ENCODE measurements around the gene WDR93. TPM values are rescaled to one million over a fixed set of nuclear protein-coding genes. Genes with fewer than 3 reads are reported as not detected.

WDR93 gene
- not detected in 2 replicates for total RNA-seq (2014; rRNA removed; shearing (Covaris generic))

GRCh38 chr15:89690276-89691218 lies at the start of gene WDR93, which contains the start of gene PEX11A:
WDR93 (plus strand) TSS chr15:89690811; CDS start chr15:89701747, 10,936 bp downstream.
PEX11A (minus strand) TSS chr15:89690754; CDS start chr15:89690632, 122 bp downstream.
- Histone ChIP-seq H3K27ac (no peak within 1 kb of the TSS), H3K4me3 (peak within 1 kb of the TSS; percentile 65), H3K27me3 (0 out of 2 replicates have a peak, but pooled peaks cover 5% of the 10 kb centered on the region), H3K9me3 (replicated peaks) (no peaks in the 10 kb centered on the region), H3K4me1 (no peaks in the 10 kb centered on the region), H3K36me3 (no peaks in the 10 kb centered on the region)
- DNase-seq = peak; percentile 60 to 68

- Histone ChIP-seq H3K4me1 (no peaks in the 10 kb centered on the region), H3K4me3 (no peak overlapping the region), H3K9me3 (replicated peaks) (no peaks in the 10 kb centered on the region), H3K36me3 (peaks cover 10% of the 10 kb centered on the region), H3K27ac (no peak overlapping the region), H3K27me3 (no peaks in the 10 kb centered on the region)
- no peak for DNase-seq
These were observed 49.6 kb upstream of the WDR93 start for GRCh38 chr15:89641053-89641452.

- DNase-seq = peak; percentile 55 to 56
- H3K36me3 ChIP-seq = peaks cover 10% of the 10 kb centered on the region
- no peaks in the 10 kb centered on the region for H3K9me3 ChIP-seq (replicated peaks)
- H3K4me3 ChIP-seq = no peak overlapping the region
- H3K27ac ChIP-seq = no peak overlapping the region
- H3K27me3 ChIP-seq = no peaks in the 10 kb centered on the region
- H3K4me1 ChIP-seq = no peaks in the 10 kb centered on the region
These were observed 48.5 kb upstream of the WDR93 start for GRCh38 chr15:89642106-89642505.

- peaks cover 12% of the 10 kb centered on the region for H3K36me3 ChIP-seq
- H3K9me3 ChIP-seq (replicated peaks) = no peaks in the 10 kb centered on the region
- H3K4me3 ChIP-seq = no peak overlapping the region
- no peak overlapping the region for H3K27ac ChIP-seq
- H3K27me3 ChIP-seq = no peaks in the 10 kb centered on the region
- no peaks in the 10 kb centered on the region for H3K4me1 ChIP-seq
- no peak for DNase-seq
These were observed 44.9 kb upstream of the WDR93 start for GRCh38 chr15:89645680-89646079.

GRCh38 chr15:89646416-89647141 lies 44.0 kb upstream of the WDR93 start:
- H3K9me3 ChIP-seq (replicated peaks) = no peaks in the 10 kb centered on the region
- no peak overlapping the region for H3K27ac ChIP-seq
- H3K4me1 ChIP-seq = no peaks in the 10 kb centered on the region
- DNase-seq = no peak
- no peak overlapping the region for H3K4me3 ChIP-seq
- H3K27me3 ChIP-seq = no peaks in the 10 kb centered on the region
- H3K36me3 ChIP-seq = peaks cover 5% of the 10 kb centered on the region; the same call in 1 of the 2 replicates

- H3K36me3 ChIP-seq = peaks cover 5% of the 10 kb centered on the region; the same call in 1 of the 2 replicates
- DNase-seq = no peak
These were observed 43.3 kb upstream of the WDR93 start for GRCh38 chr15:89647191-89647851.

GRCh38 chr15:89648106-89649012 lies 42.3 kb upstream of the WDR93 start:
- Histone ChIP-seq H3K36me3 (peaks cover 5% of the 10 kb centered on the region; the same call in 1 of the 2 replicates), H3K27me3 (no peaks in the 10 kb centered on the region), H3K27ac (no peak overlapping the region), H3K9me3 (replicated peaks) (no peaks in the 10 kb centered on the region), H3K4me1 (no peaks in the 10 kb centered on the region), H3K4me3 (no peak overlapping the region)
- DNase-seq = no peak

More at GRCh38 chr15:89647191-89647851, 43.3 kb upstream of the WDR93 start:
- Histone ChIP-seq H3K27me3 (no peaks in the 10 kb centered on the region), H3K4me3 (no peak overlapping the region), H3K4me1 (no peaks in the 10 kb centered on the region), H3K9me3 (replicated peaks) (no peaks in the 10 kb centered on the region), H3K27ac (no peak overlapping the region)

- Histone ChIP-seq H3K9me3 (replicated peaks) (no peaks in the 10 kb centered on the region), H3K27ac (no peak overlapping the region), H3K27me3 (no peaks in the 10 kb centered on the region), H3K4me3 (no peak overlapping the region), H3K4me1 (no peaks in the 10 kb centered on the region), H3K36me3 (peaks cover 5% of the 10 kb centered on the region; the same call in 1 of the 2 replicates)
- DNase-seq = no peak
These were observed 41.5 kb upstream of the WDR93 start for GRCh38 chr15:89649013-89649625.

- DNase-seq = no peak
- Histone ChIP-seq H3K9me3 (replicated peaks) (no peaks in the 10 kb centered on the region), H3K4me1 (no peaks in the 10 kb centered on the region), H3K36me3 (peaks cover 5% of the 10 kb centered on the region; the same call in 1 of the 2 replicates), H3K4me3 (no peak overlapping the region), H3K27ac (no peak overlapping the region), H3K27me3 (no peaks in the 10 kb centered on the region)
These were observed 40.9 kb upstream of the WDR93 start for GRCh38 chr15:89649716-89650115.

GRCh38 chr15:89652131-89652530 lies 38.5 kb upstream of the WDR93 start:
- Histone ChIP-seq H3K36me3 (peaks cover 5% of the 10 kb centered on the region; the same call in 1 of the 2 replicates), H3K9me3 (replicated peaks) (no peaks in the 10 kb centered on the region), H3K4me3 (no peak overlapping the region), H3K27me3 (no peaks in the 10 kb centered on the region), H3K4me1 (peaks cover 3% of the 10 kb centered on the region; the same call in 1 of the 2 replicates), H3K27ac (no peak overlapping the region)
- no peak for DNase-seq

GRCh38 chr15:89652666-89653065 lies 37.9 kb upstream of the WDR93 start:
- no peak for DNase-seq
- peaks cover 5% of the 10 kb centered on the region; the same call in 1 of the 2 replicates for H3K36me3 ChIP-seq
- H3K27me3 ChIP-seq = no peaks in the 10 kb centered on the region

GRCh38 chr15:89653578-89653977 lies 37.0 kb upstream of the WDR93 start:
- H3K9me3 ChIP-seq (replicated peaks) = no peaks in the 10 kb centered on the region
- H3K4me3 ChIP-seq = no peak overlapping the region
- no peak overlapping the region for H3K27ac ChIP-seq
- peaks cover 3% of the 10 kb centered on the region; the same call in 1 of the 2 replicates for H3K4me1 ChIP-seq
- no peak for DNase-seq
- H3K27me3 ChIP-seq = no peaks in the 10 kb centered on the region
- H3K36me3 ChIP-seq = peaks cover 2% of the 10 kb centered on the region; the same call in 1 of the 2 replicates

More at GRCh38 chr15:89652666-89653065, 37.9 kb upstream of the WDR93 start:
- Histone ChIP-seq H3K9me3 (replicated peaks) (no peaks in the 10 kb centered on the region), H3K4me3 (no peak overlapping the region), H3K4me1 (peaks cover 3% of the 10 kb centered on the region; the same call in 1 of the 2 replicates), H3K27ac (no peak overlapping the region)

- no peak overlapping the region for H3K27ac ChIP-seq
- peaks cover 3% of the 10 kb centered on the region; the same call in 1 of the 2 replicates for H3K4me1 ChIP-seq
- no peaks in the 10 kb centered on the region for H3K9me3 ChIP-seq (replicated peaks)
- H3K27me3 ChIP-seq = no peaks in the 10 kb centered on the region
- no peaks in the 10 kb centered on the region for H3K36me3 ChIP-seq
- peak overlapping the region; percentile 73 for H3K4me3 ChIP-seq
- no peak for DNase-seq
These were observed 36.3 kb upstream of the WDR93 start for GRCh38 chr15:89654301-89654761.

Measured in SJCRH30 (cell line).